Measurements from ENCODE around the gene DGKE. TPM values are rescaled to one million over a fixed set of nuclear protein-coding genes. Genes with fewer than 3 reads are reported as not detected.

The DGKE gene
- total and polyA plus RNA-seq, 2 of the 13 experiments (the other 11 are each of a cell fraction or from before 2014, with no cell fraction given), result 3.2 to 5.3 TPM

GRCh38 chr17:56910509-56911235 lies 76.7 kb downstream of the DGKE start (continued):
- TF ChIP-seq RNF219 (CRISPR knock-in tag; IDR thresholded peaks at IDR 0.05) (no peak), ZNF615 (CRISPR knock-in tag; IDR thresholded peaks at IDR 0.05; ENCODE audit: borderline replicate concordance) (no peak), FOXA1 (IDR thresholded peaks at IDR 0.05) (no peak), FOXA1 (CRISPR knock-in tag; IDR thresholded peaks at IDR 0.05) (no peak), SNAPC2 (CRISPR knock-in tag; IDR thresholded peaks at IDR 0.05) (no peak), ATF6 (CRISPR knock-in tag; conservative IDR thresholded peaks at IDR 0.05) (no peak), PBX2 (CRISPR knock-in tag; IDR thresholded peaks at IDR 0.05) (no peak), NR2F6 (IDR thresholded peaks at IDR 0.05) (no peak), NR2F6 (CRISPR knock-in tag; IDR thresholded peaks at IDR 0.05) (no peak)

All from HepG2 (cell line).